Mononuclear cell (primary cell): ENCODE results near the gene SLCO2B1. TPM values are rescaled to one million over a fixed set of nuclear protein-coding genes. Genes with fewer than 3 reads are reported as not detected.

Experiments used
- H3K27me3 ChIP-seq: 2 replicates; pipeline ENCODE4 v1.6.0; 2011; ENCODE audit warnings: low read length, control low read depth; ENCODE audit not compliant: insufficient read depth
- H3K4me1 ChIP-seq: 2 replicates; pipeline ENCODE4 v1.5.1; 2011; ENCODE audit warnings: mild to moderate bottlenecking, low read length, control low read depth; ENCODE audit not compliant: insufficient read depth
- H3K4me3 ChIP-seq: 2 replicates; pipeline ENCODE4 v1.5.1; 2011; ENCODE audit warnings: mild to moderate bottlenecking, low read length, moderate library complexity
- H3K9me3 ChIP-seq: 2 replicates; pipeline ENCODE4 v1.5.1; 2011; ENCODE audit warnings: low read depth, mild to moderate bottlenecking, control low read depth, low read length
- total RNA-seq: library from RNA; depleted of rRNA; stranded (reverse); fragments of >200 nt; gene quantifications from one replicate; pipeline ENCODE4 v1.2.3, GENCODE V29; 2012

SLCO2B1 gene
- total RNA-seq, 1 donor = not detected

DNA sequence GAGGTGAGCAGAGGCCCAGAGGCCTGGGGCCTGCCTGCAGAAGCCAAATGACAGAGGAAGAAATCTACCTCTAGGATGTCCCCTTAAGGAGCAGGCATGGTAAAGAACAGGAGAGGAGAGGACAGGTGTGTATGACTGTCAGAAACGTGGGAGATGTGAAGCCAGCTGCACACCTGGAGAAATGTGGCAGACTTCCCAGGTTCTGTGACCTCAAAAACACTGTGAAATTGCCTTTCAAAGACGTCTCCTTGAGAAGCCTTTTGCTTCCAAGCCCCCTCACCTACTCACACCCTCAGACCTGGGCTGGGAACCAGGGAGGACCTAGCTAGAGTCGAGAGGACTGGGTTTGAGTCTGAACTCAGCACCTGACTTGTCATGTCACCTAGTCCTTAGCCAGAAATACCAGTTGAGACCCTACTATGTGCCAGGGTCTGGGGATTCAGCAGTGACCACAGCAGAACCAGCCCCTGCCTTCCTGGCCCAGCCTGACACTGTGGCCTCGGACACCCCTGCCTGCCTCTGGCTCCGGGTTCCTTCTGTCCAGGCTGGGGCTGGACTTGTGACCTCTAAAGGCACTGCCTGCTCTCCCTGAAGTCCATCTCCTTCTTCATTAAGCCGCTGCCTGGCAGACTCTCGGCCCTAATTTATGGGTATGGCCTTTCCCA lies 95.2 kb downstream of the SLCO2B1 start:
- Histone ChIP-seq H3K4me3 (no peak overlapping the region), H3K9me3 (no peaks in the 10 kb centered on the region), H3K4me1 (peaks cover 9% of the 10 kb centered on the region), H3K27me3 (peaks cover 20% of the 10 kb centered on the region)

DNA sequence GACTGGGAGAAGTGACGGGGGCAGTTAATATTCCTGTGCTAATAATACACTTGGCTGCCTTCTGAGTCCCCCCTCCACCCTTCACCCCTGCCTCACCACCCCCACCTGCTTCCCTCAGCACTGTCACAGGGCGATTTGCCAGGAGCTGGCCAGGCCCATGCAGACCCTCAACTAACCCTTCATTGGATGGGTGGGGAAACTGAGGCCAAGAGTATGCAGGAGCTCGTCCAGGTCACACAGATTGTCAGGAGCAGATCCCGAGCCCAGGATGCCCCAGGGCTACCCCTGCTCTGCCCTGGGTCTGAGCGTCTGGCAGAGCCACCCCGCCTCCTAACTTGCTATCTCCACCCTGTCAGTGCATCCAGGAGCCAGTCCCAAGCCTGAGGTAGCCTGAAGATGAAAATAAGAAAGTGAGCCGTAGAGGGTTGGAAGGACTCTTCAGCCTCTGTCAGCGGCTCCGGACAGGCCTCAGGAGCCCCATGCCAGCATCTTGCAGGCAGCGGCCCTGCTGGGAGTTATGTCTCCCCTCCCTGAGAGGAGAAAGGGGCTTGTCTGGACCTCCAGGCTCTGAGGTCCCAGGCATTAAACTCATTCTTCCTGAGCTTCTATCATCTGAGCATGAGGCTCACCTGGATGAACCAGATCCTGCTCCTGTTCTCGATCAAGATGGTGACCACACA lies 95.9 kb downstream of the SLCO2B1 start:
- Histone ChIP-seq H3K4me1 (peaks cover 6% of the 10 kb centered on the region), H3K4me3 (no peak overlapping the region), H3K9me3 (no peaks in the 10 kb centered on the region), H3K27me3 (peaks cover 20% of the 10 kb centered on the region)

DNA sequence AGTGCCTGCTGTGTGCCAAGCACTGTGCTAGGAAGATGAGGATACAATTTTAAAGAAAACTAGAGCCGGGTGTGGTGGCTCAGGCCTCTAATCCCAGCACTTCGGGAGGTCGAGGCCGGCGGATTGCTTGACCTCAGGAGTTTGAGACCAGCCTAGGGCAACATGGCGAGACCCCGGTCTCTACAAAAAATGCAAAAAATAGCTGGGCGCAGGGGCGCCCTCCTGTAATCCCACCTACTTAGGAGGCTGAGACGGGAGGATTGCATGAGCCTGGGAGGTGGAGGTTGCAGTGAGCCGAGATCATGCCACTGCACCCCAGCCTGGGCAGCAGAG lies 98.0 kb downstream of the SLCO2B1 start:
- no peaks in the 10 kb centered on the region for H3K4me1 ChIP-seq
- H3K9me3 ChIP-seq = peaks cover 4% of the 10 kb centered on the region
- H3K4me3 ChIP-seq = no peak overlapping the region
- peaks cover 9% of the 10 kb centered on the region for H3K27me3 ChIP-seq

DNA sequence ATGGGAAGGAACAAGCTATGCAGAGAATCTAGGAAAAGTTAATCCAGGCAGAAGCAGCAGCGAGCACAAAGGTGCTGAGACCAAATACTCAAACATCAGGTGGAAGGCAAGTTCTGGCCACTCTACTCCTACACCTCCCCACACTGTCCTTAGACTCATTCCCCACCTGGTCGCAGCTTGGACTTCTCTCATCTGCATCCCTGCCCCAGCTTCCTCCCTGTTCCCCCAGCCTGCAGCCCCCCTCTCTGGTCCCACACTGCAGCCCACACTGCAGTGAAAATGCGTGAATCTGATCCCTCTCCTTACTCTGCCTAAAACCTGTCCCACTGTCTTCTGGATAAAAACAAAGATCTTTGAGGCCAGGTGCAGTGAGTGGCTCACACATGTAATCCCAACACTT lies 98.8 kb downstream of the SLCO2B1 start:
- H3K9me3 ChIP-seq = peaks cover 4% of the 10 kb centered on the region
- no peak overlapping the region for H3K4me3 ChIP-seq
- no peaks in the 10 kb centered on the region for H3K4me1 ChIP-seq
- H3K27me3 ChIP-seq = peaks cover 7% of the 10 kb centered on the region

DNA sequence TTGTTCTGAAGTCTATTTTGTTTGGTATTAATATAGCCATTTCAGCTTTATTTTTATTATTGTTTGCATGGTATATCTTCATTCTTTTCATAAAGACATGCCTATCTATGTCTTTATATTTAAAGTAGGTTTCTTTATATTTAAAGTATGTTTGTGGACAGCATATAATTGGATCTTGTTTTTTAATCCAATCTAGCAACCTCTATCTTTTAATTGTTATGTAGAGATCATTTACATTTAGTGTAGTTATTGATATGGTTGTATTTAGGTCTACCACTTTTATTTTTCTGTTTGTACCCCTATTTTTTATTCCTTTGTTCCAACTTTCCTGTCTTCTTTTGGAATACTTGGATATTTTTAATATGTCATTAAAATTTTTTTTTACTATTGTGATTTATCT lies 103.4 kb downstream of the SLCO2B1 start:
- Histone ChIP-seq H3K4me3 (no peak overlapping the region), H3K4me1 (no peaks in the 10 kb centered on the region), H3K9me3 (peaks cover 4% of the 10 kb centered on the region), H3K27me3 (peaks cover 7% of the 10 kb centered on the region)

Other genes starting within 250 kb of the SLCO2B1 start
- 6.4 TPM for gene XRRA1, start 202.0 kb upstream of the SLCO2B1 start, total RNA-seq
- 33.9 TPM for gene SPCS2, start 201.8 kb upstream of the SLCO2B1 start, total RNA-seq
- gene NEU3, start 162.2 kb upstream of the SLCO2B1 start, total RNA-seq = 9.0 TPM
- gene OR2AT4, start 54.2 kb upstream of the SLCO2B1 start, total RNA-seq = not detected
- 0.10 TPM for gene TPBGL, start 89.7 kb downstream of the SLCO2B1 start, total RNA-seq
- 48.2 TPM for gene ARRB1, start 200.6 kb downstream of the SLCO2B1 start, total RNA-seq
- 3,272 TPM for gene RPS3, start 248.4 kb downstream of the SLCO2B1 start, total RNA-seq